Body of pancreas (tissue), 4 donors: ENCODE measurements around the gene KANK4.

Source experiments
- CTCF ChIP-seq, 7 experiments: fragments of 450-650 bp in 4 of 7; fragments of 200-600 bp in 3 of 7; sonication (generic) in 3 of 7; IDR thresholded peaks; one replicate each; pipeline ENCODE4 v1.5.1; 2016 to 2019; ENCODE audit warnings: antibody characterized with exemption in 7 of 7
- POLR2A ChIP-seq, 3 donors: fragments of 450-650 bp; IDR thresholded peaks; one replicate each; pipeline ENCODE4 v1.6.1; 2016; ENCODE audit warnings: antibody characterized with exemption in 3 of 3, mild to moderate bottlenecking in 2 of 3

GRCh38 chr1:62362926-62363325 is 43.7 kb upstream of the KANK4 start:
- TF ChIP-seq CTCF (IDR thresholded peaks at IDR 0.05): no peak
- TF ChIP-seq POLR2A (IDR thresholded peaks at IDR 0.05): no peak
